Measurements from ENCODE around the gene SH2D4B.

Gene SH2D4B

DNA sequence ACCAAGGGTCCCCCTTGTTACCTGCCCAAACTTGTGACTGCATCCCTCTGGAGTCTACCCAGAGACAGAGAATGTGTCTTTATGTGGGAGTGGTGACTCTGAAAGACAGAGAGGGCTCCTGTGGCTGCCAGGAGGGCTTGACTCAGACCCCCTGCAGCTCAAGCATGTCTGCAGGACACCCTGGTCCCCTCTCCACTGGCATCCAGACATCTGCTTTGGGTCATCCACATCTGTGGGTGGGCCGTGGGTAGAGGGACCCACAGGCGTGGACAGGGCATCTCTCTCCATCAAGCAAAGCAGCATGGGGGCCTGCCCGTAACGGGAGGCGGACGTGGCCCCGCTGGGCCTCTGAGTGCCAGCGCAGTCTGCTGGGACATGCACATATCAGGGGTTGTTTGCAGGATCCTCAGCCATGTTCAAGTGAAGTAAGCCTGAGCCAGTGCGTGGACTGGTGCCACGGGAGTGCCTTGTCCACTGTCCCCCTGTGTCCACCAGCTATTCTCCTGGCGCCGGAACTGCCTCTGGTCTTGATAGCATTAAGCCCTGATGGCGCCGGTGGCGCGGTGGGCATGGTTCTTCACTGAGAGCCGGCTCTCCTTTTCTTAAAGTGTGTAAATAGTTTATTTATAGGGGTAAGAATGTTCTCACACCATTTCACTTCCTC is 19.4 kb upstream of the SH2D4B start:
- DNase-seq (ENCODE audit: low spot score), result no peak
- in situ Hi-C loops (cut with MboI; ENCODE audit: low pct_unique_long_range_greater_than_20kb, low sequenced_read_pairs, unreplicated experiment), result no loop called here
- TF ChIP-seq, protein P1, sequence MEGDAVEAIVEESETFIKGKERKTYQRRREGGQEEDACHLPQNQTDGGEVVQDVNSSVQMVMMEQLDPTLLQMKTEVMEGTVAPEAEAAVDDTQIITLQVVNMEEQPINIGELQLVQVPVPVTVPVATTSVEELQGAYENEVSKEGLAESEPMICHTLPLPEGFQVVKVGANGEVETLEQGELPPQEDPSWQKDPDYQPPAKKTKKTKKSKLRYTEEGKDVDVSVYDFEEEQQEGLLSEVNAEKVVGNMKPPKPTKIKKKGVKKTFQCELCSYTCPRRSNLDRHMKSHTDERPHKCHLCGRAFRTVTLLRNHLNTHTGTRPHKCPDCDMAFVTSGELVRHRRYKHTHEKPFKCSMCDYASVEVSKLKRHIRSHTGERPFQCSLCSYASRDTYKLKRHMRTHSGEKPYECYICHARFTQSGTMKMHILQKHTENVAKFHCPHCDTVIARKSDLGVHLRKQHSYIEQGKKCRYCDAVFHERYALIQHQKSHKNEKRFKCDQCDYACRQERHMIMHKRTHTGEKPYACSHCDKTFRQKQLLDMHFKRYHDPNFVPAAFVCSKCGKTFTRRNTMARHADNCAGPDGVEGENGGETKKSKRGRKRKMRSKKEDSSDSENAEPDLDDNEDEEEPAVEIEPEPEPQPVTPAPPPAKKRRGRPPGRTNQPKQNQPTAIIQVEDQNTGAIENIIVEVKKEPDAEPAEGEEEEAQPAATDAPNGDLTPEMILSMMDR (IDR thresholded peaks at IDR 0.05; ENCODE audit: extremely low read depth, insufficient read depth, missing control alignments), result no peak

DNA sequence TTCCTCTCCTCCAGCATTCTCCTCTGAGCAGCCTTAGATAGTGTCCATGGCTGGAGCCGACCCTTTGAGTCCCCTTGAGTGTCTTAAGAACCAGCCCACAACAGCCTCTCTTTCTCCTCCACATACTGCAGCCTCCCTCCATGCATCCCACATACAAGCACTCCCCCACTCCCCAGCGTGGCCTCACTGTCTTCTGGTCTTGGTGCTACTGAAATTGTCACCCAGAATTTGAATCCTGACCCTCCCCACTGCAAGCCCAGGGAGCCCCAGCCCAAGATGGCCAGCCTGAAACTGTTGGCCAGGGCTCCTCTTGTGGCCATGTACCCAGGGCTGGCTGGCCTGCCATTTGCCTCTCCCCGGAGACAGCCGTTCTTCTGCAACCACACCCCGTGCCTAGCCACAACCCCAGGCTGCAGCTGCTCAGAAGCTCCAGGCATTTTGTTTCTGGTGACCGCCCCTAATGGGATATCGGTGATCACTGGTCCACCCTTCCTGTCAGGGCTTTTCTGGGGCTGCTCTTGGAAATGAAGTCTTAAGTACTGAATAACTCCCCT is 18.8 kb upstream of the SH2D4B start:
- TF ChIP-seq, protein P1 (IDR thresholded peaks at IDR 0.05; ENCODE audit: extremely low read depth, insufficient read depth, missing control alignments), result no peak
- no peak for DNase-seq (ENCODE audit: low spot score)
- in situ Hi-C loops (cut with MboI; ENCODE audit: low pct_unique_long_range_greater_than_20kb, low sequenced_read_pairs, unreplicated experiment), result no loop called here

DNA sequence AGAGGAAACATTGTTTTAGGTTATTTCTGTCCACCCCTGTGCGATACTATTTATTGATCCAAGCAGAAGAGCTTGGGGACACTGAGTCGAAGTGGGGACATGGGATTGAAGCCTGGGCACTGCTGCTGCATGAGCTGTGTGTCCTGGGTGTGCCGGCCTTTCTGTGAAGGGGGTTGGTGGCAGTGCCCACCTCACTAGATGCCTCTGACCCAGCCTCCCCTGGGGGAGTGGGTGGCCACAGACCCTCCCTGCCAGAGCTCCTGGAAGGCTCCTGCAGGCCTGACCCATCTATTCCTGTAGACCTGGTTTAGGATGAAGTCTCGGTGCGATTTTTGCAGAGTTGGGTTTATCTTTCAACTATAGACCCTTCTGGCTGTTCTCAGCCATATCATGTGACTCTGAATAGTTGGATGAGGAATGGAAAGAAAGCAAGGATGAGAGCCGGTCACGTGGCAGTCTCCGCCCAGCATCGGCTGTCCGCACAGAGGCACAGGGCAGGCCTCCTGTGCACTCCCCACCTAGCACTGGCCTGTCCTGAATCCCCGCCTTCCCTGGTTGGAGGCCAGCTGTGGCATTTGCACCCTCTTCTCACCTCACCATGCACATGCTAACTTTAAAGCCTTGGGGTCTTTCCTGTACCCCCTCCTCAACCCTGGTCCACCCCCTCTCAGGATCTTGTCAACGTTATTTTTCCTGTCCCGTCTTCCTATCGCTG is 17.6 kb upstream of the SH2D4B start:
- in situ Hi-C loops (cut with MboI; ENCODE audit: low pct_unique_long_range_greater_than_20kb, low sequenced_read_pairs, unreplicated experiment), result no loop called here
- no peak for DNase-seq (ENCODE audit: low spot score)
- TF ChIP-seq, protein P1 (IDR thresholded peaks at IDR 0.05; ENCODE audit: extremely low read depth, insufficient read depth, missing control alignments), result no peak

DNA sequence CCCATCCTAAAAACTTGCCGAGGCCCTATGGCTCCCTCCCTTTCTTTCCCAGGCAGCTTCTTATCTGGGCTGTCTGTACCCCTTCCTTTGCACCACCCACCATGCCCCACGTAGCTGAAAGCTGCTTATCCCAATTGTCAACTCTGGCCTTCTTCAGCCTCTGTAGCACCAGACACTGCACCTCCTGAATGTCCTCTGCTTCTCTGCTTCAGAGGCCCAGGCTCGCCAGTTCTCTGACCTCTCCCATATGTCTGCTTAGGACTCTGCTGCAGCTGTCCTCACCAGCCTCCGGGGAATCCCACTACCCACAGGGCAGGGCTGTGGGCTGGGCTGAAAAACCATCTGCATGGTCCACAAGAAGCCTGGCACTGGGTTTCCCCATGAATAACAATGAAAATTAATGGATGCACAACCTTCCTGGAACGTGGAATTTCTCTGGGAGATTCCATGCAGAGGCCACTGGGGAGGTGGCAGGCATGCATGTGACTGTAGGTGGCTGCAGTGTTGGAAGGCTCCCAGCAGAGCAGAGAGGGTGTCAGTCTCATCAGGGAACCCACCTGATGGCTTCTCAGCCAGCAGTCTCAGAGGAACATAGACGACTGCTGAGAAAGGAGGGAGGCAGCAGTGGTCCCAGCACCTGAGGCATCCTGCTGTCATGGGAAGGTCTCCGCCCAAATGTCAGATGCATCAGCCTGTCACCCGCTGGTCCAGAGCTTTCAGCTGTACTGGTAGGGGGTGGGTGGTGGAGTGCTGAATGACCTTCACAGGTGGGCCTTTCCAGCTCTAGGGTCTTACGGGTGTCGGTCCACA is 16.8 kb upstream of the SH2D4B start:
- in situ Hi-C loops (cut with MboI; ENCODE audit: low pct_unique_long_range_greater_than_20kb, low sequenced_read_pairs, unreplicated experiment), result no loop called here
- TF ChIP-seq, protein P1 (IDR thresholded peaks at IDR 0.05; ENCODE audit: extremely low read depth, insufficient read depth, missing control alignments), result no peak
- no peak for DNase-seq (ENCODE audit: low spot score)

DNA sequence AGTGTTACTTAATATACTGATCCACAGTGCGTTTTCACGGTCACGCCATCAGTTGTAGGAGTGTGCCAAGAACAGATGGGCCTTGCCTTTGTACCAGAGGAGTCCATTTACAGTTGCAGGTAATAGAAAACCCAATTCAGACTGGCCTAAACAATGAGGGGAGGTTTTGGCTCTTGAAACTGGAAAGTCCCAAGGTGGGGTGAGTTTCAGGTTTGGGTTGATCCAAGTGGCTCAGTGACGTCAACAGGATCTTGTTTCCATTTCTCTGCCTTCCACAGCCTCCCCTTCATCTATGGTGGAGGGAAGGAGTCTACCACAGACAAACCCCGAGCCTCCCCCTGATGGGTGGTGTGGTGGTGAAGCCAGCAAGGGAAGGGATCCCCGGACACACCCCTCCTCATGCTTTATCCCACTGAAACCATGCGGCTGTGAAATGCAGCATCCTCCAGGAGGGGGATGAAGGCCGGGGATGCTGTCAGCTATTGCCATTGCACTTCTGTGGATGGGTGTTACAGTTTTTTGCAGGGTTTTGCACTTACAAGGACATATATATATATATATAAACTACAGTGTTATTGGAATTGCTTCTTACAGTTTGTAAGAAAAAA is 14.8 kb upstream of the SH2D4B start:
- in situ Hi-C loops (cut with MboI; ENCODE audit: low pct_unique_long_range_greater_than_20kb, low sequenced_read_pairs, unreplicated experiment), result no loop called here
- no peak for DNase-seq (ENCODE audit: low spot score)
- TF ChIP-seq, protein P1 (IDR thresholded peaks at IDR 0.05; ENCODE audit: extremely low read depth, insufficient read depth, missing control alignments), result no peak

DNA sequence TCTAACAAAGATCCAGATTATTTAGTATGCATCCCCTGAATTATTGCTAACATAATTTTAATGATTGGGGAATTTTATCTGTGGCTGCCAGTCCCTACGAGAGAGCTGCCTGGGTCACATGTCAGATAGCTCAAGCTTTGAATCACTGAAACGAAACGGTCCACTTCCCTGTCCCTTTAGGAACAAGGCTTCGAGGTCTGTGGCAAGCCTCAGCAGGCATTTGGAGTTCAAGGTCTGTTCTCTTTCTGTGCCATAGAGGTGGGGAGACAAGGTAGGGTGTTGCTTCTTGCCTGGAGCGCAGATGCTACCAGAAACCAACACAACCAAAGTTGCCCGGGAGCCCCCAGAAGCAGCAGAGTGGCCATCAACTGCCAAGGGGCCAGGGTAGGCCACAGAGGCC is 13.9 kb upstream of the SH2D4B start:
- TF ChIP-seq, protein P1 (IDR thresholded peaks at IDR 0.05; ENCODE audit: extremely low read depth, insufficient read depth, missing control alignments), result no peak
- in situ Hi-C loops (cut with MboI; ENCODE audit: low pct_unique_long_range_greater_than_20kb, low sequenced_read_pairs, unreplicated experiment), result no loop called here
- DNase-seq (ENCODE audit: low spot score), result no peak
